ENCODE results near the gene MEF2D. TPM values are rescaled to one million over a fixed set of nuclear protein-coding genes. Genes with fewer than 3 reads are reported as not detected.

MEF2D gene
- total RNA-seq, 4 donors from 2014 or later: 26.4 to 80.6 (median 32.0) TPM

DNA sequence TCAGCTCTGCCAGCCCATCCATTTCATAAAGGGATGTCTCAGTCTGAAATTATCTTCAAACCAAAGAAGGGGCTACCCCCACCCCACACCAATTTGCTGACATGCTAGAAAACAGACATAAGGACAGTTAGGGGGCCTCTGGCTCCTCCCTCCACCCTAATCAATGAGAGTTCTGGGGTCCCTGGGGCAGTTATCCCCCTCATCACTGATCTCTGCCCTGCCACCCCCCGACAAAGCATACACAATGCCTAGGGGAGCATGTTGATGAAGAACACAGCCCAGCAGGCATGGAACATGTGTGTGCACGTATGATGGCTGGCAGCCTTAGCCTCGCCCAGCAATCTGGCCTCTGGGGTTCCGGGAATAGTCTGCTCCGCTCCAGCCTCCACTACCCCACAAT, 72.6 kb downstream of the MEF2D start:
- no peak for DNase-seq
- H3K36me3 ChIP-seq: no peaks in the 10 kb centered on the region
- intact Hi-C loops (cut with DNase I): no loop called here
- TF ChIP-seq POLR2A (IDR thresholded peaks at IDR 0.05): no peak
- no peaks in the 10 kb centered on the region for H3K9me3 ChIP-seq
- H3K27me3 ChIP-seq: peaks cover 6% of the 10 kb centered on the region
- 39 to 73% methylated on average over 5 of the region's 5 CpGs for WGBS, 2 donors
- H3K4me3 ChIP-seq (replicated peaks in 1 of 3): no peak overlapping the region
- no peaks in the 10 kb centered on the region for H3K4me1 ChIP-seq
- no peak overlapping the region for H3K27ac ChIP-seq

DNA sequence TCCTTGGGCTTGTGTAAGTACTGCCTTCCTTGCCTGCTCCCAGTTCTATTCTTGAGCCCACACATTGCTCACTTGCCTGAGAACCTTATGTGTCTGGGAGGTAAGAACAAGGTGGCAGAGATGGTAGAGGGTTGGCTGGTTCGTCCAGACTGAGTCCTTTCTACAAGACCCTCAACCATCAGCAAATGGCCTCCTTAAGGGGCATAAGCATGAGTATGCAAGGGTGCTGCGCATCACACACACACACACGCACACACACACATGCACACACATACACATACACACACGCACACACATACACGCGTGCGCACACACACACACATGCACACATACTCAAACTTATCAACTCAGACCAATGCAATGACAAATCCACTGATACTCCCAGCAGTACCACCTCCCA, 74.6 kb downstream of the MEF2D start:
- H3K27ac ChIP-seq: no peak overlapping the region
- WGBS, 2 donors: 90 to 94% methylated on average over 7 of the region's 7 CpGs

DNA sequence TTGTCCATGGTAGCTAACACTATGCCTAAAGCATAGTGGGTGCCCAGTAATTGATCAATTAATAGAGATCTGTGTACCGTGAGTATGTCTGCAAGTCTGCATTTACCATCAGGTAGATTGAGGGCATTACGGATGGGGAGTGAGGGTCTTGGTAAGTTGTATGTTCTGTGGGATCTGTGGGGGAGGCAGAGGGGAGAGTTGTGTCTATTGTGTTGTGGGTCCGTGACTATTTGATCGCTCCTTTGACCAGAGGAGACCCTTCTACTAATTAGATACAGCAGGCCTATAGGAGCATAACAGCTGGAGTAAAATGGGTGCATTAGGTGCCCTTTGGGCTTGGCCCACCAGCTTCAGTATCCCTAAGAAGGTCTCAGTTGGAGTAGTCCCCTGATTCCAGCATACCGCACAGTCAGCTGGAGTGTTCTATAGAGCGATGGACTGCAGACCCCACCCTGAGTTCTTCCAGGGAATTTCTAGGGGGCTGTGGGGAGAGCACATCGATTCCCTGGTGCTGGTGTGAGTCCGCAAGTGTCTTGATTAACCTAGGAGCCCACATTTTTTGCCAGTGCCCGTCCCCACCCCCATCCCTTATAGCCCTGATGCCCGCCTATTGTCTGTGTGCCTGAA, 75.7 kb downstream of the MEF2D start:
- Histone ChIP-seq H3K36me3 (no peaks in the 10 kb centered on the region), H3K9me3 (no peaks in the 10 kb centered on the region), H3K4me1 (peaks cover 15 to 21% of the 10 kb centered on the region in 2 donors), H3K4me3 (replicated peaks in 1 of 3) (no peak overlapping the region), H3K27ac (no peak overlapping the region), H3K27me3 (peaks cover 16% of the 10 kb centered on the region)
- no peak for DNase-seq
- intact Hi-C loops (cut with DNase I): no loop called here
- no peak for TF ChIP-seq POLR2A (IDR thresholded peaks at IDR 0.05)
- TF ChIP-seq, protein P1, sequence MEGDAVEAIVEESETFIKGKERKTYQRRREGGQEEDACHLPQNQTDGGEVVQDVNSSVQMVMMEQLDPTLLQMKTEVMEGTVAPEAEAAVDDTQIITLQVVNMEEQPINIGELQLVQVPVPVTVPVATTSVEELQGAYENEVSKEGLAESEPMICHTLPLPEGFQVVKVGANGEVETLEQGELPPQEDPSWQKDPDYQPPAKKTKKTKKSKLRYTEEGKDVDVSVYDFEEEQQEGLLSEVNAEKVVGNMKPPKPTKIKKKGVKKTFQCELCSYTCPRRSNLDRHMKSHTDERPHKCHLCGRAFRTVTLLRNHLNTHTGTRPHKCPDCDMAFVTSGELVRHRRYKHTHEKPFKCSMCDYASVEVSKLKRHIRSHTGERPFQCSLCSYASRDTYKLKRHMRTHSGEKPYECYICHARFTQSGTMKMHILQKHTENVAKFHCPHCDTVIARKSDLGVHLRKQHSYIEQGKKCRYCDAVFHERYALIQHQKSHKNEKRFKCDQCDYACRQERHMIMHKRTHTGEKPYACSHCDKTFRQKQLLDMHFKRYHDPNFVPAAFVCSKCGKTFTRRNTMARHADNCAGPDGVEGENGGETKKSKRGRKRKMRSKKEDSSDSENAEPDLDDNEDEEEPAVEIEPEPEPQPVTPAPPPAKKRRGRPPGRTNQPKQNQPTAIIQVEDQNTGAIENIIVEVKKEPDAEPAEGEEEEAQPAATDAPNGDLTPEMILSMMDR (IDR thresholded peaks at IDR 0.05): no peak
- 67 to 75% methylated on average over 10 of the region's 10 CpGs for WGBS, 2 donors

More for the DNA sequence above, 74.6 kb downstream of the MEF2D start:
- no peak for DNase-seq
- Histone ChIP-seq H3K4me3 (replicated peaks in 1 of 3) (no peak overlapping the region), H3K4me1 (peaks cover 8 to 11% of the 10 kb centered on the region in 2 donors), H3K36me3 (no peaks in the 10 kb centered on the region), H3K27me3 (peaks cover 6% of the 10 kb centered on the region), H3K9me3 (no peaks in the 10 kb centered on the region)
- intact Hi-C loops (cut with DNase I): no loop called here
- no peak for TF ChIP-seq POLR2A (IDR thresholded peaks at IDR 0.05)
- TF ChIP-seq, protein P1 (IDR thresholded peaks at IDR 0.05): no peak

DNA sequence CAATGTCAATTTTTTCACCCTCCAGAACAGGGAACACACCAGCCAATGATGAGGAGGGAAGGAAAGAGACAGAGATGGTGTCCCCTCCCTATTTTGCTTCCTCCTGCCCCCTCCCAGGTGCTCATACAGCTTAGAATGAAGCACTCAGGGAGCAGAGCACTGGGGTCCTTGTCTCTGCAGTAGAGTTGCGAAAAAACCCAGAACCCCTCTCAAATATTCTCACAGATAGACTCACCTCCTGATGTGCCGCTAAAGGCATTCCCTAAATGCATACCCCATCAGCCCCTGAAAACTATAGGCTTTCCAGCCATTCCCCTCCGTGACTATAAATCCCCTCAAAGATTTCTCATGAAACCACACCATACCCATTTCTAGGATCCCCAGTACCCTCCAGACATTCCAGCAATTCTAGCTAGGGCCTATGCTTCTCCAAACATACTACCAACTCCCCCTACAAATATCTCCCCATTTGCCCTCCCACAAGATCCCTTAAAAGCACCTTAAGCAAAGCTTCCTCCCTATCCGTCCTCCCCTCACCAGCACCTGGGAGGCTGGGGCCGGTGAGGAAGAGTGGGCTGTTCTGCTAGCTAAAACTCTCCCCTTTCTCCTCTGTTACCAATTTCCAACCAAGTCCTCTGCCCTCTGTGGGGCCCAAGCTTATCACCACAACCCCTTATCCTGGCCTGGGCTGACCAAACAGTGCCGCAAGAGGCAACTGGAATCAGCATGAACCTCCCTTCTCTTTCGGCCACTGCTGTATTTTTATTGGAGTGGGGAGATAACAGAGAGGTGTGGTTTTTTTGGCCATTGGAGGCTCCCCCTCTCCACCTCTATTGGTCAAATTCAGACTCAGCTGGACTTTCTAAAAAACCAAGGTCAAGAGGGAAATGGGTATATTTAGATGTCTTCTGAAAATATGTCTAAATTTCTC, 76.9 kb downstream of the MEF2D start:
- 45 to 49% methylated on average over 7 of the region's 7 CpGs for WGBS, 2 donors
- intact Hi-C loops (cut with DNase I): no loop called here
- TF ChIP-seq, protein P1 (IDR thresholded peaks at IDR 0.05): no peak
- TF ChIP-seq POLR2A (IDR thresholded peaks at IDR 0.05): no peak
- Histone ChIP-seq H3K4me3 (replicated peaks in 1 of 3) (no peak overlapping the region), H3K27ac (no peak overlapping the region), H3K4me1 (peaks cover 15 to 23% of the 10 kb centered on the region in 2 donors), H3K9me3 (no peaks in the 10 kb centered on the region), H3K27me3 (peaks cover 28% of the 10 kb centered on the region), H3K36me3 (no peaks in the 10 kb centered on the region)
- DNase-seq: no peak

DNA sequence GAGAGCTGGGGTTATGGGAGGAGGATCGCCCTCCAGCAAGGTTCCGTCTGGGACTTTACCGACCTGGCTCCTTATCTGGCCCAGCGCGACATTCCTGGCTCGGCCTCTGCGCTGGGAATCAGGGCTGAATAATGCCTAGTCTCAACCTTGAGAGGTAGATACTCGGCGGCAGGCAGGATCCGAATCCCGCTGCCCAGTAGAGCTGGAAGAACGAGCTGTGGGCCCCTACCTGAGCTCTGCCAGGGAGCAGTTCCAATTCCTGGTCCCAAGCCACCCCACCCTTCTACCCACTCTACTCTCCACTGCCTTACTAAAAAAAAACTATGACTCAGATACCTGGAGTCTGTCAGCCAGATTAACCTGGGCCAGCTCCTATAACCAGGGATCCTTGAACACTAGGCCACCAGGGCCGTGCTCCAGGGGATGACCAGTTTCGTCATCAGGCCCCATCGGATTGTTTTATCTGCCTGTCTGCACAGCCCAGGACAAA, 77.9 kb downstream of the MEF2D start:
- peaks cover 28% of the 10 kb centered on the region for H3K27me3 ChIP-seq

More for the DNA sequence above, 77.9 kb downstream of the MEF2D start:
- H3K27ac ChIP-seq: no peak overlapping the region
- H3K4me1 ChIP-seq: peaks cover 15 to 23% of the 10 kb centered on the region in 2 donors
- no peaks in the 10 kb centered on the region for H3K36me3 ChIP-seq
- no peaks in the 10 kb centered on the region for H3K9me3 ChIP-seq
- peak; percentile 20 to 32 for DNase-seq
- TF ChIP-seq, protein P1 (IDR thresholded peaks at IDR 0.05): no peak
- no peak for TF ChIP-seq POLR2A (IDR thresholded peaks at IDR 0.05)
- 19 to 28% methylated on average over 3 to 15 of the region's 15 CpGs for WGBS, 2 donors
- intact Hi-C loops (cut with DNase I): no loop called here
- H3K4me3 ChIP-seq (replicated peaks in 1 of 3): no peak overlapping the region
